Inflammatory macrophage (primary cell): ENCODE measurements around the gene SLC17A7.

Experiments used
- DNase-seq, 2 donors: peaks; one replicate each; pipeline ENCODE4 v3.0.0-alpha.2; 2020 to 2022

The SLC17A7 gene

DNA sequence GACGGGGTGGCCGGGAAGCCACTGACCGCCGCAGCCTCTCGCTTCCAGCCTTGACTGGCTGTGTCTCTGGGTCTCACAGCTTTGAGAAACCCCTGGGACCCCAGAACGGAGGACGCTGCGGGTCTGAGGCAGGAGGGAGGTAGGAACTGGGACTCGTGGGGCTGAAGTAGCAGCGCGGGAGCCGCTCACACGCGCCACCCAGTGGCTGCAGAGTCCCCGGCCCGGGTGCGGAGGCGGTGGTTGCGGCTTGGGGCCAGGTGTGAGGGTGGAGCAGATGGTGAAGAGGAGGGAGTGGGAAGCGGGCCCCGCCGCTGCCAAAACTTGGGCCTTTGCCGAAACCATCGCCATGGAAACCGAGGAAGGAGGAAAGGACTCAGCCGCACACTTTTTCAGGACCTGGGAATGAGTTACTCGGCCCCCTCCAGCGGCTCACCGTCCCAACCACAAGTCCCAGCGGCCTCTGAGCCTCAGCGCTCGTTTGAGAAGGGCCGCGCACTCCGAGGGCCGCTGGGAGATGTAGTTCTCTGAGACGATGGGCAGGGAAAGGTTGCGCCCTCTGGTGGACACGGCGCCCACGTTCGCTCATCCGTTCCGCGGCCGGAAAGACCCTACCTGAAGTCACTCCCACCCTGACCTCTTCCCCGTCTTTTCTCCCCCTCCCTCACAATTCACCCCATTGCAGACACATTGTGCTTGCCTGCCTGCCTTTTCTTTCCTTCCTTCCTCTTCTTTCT is 2.2 kb upstream of the SLC17A7 start:
- DNase-seq: peak; percentile 92 to 96

DNA sequence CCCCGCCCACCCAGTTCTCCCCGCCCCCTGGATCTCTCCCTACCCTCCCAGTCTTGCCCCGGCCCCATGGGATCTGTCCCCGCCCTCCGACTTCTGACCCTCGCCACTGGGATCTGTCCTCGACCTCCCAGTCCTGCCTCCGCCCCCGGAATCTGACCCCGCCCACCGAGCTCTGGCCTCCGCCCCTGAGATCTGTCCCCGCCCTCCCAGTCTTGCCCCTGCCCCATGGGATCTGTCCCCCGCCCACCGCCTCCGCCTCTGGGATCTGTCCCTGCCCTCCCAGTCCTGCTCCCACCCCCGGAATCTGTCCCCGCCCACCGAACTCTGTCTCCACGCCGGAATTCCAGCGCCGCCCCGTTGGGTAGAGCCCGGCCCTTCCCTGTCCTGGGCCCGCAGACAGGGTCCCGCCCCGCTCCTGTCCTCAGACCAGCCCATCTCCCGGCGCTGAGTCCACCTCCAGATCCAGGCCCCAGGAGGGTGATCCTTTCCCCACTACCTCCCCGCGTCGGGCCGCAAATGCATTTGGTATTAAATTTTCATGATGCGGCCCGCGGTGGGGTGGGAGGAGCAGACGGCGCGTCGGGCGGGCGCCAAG is 1.5 kb upstream of the SLC17A7 start:
- DNase-seq: peak; percentile 51 to 74

DNA sequence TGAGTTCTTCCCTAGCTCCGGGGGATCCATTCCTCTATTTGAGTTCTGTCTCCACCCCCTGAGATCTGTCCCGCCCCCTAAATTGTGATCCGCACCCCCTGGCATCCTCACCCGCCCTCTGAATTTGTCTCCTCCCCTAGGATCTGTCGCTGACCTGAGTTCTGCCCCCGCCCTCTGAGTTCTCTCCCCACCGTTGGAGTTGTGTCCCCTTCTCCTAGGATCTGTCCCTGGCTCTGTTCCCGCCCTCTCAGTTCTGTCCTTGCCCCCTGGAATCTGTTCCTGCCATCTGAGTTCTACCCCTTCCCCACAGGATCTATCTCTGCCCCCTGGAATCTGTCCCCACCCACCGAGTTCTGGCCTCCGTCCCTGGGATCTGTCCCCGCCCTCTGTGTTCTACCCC is 1.0 kb upstream of the SLC17A7 start:
- no peak for DNase-seq

DNA sequence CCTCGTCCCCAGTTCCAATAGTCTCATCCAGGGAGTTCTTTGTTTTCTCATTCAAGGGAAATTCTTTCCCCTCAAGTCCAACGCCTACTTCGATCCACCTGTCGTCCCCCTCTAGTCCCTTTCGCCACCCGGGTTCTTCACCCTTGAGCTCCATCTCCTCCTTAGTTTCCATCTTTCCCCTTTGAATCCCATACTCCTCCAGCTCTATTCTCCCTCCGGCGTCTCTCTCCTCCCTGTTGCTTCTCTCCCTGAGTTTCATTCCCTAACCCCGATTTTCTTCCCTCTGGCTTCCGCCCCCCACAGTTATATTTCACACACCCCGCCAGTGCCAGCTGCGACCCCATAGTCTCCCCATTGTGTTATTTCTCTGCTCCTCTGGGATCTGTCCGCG is 628 bp upstream of the SLC17A7 start:
- DNase-seq: no peak

DNA sequence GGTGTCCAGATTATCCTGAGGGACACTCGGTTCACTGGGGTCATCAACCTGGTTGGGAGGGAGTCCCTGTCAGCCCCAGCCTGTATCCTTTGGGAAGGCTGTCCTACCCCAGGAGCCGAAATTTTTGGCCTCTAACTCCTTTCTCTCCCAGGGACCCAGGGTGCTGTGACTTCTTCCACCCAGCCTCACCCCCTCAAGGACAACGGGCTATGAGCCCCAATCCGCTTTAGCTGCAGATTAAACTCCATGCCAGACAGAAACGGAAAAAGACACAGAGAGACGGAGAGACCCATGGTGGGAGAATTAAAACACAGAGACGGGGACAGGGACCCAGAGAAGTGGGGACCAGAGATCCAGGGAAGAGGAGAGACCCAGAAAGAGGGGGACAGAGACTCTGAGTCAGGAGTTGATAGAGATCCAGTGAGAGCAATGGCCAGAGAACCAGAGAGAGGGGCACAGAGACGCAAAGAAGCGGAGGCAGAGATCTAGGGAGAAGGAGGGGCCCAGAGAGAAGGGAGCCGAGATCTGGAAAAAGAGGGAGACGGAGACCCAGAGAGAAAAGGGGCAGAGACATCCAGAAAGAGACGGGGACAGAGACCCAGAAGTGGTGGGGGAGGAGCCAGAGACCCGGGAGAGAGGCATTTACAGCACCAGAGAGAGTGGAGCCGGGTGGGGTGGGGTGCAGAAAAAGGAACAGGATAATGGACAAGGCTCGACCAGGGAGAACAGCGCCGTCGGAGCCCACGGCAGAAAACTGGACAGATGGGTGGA is 703 bp downstream of the SLC17A7 start:
- no peak for DNase-seq

DNA sequence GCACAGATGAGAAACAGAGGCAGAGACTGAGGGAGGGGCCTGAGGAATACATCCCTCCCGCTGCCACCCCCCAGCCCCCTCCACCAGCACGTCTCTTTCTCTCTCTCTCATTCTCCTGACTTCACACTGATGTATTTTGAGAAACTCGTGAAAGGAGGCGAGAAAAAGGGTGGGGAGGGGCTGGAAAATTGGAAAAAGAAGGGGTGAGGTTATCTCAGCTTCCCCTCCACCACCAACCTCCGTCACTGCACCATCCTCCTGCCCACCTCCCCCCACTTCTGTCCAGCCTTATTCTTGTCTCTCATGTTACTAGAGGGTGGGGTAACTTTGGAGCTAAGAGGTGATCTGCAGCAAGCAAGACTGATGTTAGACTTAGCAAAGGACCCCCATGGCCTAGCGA is 1.5 kb downstream of the SLC17A7 start:
- DNase-seq: no peak

DNA sequence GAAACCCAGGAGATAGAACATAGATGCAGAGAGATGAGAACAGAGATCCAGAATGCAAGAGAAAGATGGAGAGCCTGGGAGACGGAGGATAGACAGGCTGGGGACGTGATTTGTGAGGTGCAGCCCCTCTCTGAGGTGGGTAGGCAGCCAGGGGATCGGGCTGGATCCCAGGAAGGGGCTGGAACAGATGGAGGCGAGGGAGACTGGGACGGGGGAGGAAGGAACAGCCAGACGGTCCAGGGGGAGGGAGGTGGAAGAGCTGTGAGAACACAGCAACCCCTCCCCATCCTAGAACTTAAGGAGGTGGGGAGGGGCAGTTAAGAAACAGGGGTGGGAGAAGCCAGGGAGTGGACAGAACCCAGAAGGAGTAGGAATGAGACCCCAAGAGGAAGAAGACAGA is 3.1 kb downstream of the SLC17A7 start:
- no peak for DNase-seq

DNA sequence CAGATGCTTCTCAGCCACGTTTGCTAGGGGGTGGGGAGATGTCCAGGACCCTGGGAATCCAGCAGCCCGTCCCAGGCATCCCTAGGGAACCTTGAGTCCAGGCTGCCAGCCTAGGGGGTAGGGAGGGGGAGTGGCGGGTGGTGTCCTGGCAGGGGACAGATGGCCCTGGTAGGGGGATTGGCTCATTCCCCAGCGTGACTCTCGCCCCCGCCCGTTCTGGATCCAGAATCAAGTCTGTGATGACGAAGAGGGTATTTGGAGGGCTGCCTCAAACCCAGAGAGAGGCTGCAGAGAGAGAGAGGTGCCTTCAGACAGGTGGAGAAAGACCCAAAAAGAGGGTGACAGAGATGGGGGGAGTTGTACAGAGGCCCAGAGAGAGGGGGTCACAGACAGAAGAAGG is 4.1 kb downstream of the SLC17A7 start:
- no peak for DNase-seq

DNA sequence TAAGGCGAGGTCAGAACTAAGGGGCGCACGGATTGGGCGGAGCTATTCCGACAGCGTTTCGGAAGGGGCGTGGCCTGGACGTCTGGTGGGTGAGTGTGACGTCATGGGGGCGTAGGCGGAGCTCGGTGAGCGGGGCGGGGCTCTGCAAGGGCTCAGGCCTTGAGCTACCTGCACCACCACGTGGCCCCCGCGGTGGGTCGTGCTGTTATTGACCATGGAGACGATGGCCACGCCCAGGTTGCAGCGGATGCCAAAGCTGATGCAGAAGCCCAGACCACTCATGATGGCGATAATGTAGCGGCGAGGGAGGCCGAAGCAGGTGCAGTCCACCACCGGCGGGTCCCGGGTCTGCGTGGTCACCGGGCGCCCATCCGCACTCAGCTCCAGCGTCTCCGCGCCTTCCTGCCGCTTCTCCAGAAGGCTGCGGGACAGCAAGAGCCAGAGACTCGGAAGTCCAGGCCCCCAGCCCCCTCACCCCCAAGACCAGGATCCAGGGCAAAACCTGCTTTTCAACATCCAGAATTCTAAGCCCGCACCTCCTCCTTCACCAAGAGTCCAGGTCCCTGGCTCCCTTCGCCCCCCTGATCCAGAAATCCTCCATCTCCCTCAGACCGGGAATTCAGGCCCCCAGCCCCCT is 4.8 kb downstream of the SLC17A7 start:
- no peak for DNase-seq

DNA sequence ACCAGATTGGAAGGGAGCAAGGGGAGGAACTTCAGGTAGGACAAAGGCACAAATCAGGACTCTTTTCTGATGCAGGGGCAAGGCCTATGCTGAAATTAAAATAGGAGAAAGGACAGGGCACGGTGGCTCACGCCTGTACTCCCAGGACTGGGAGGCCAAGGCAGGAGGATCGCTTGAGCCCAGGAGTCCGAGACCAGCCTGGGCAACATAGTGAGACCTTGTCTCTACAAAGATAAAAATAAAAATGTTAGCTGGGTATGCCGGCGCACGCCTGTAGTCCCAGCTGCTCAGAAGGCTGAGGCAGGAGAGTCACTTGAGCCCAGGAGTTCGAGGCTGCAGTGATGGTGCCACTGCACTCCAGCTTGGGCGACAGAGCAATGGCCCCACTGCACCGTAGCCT is 5.7 kb downstream of the SLC17A7 start:
- no peak for DNase-seq

DNA sequence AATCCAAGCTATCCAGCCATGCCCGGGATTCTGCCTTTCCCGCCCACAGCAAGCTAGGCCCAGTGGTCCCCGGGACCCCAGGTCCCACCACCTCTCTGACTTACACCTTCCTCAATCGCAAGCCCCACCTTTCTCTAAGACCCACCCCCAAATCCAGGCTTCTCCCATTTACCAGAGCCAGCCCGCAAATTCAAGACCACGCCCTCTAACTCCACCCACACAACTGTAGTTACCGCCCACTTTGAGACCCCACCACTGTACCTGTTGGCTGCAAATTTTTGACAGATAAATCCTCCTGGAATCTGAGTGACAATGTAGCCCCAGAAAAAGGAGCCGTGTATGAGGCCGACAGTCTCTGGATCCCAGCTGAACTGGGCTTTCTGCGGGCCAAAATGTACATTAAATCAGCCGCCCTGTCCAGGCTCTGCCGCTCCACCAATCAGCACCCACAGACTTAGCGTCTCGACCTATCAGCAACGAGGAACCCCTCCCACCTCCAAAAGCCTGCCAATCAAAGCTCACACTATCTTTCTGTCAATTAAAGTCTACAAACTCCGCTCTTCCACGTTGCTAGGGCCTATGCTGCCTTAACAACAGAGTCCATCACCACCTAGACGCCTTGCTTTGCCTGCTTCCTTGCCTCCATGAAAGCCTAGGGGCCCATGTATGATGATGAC is 6.3 kb downstream of the SLC17A7 start:
- no peak for DNase-seq

DNA sequence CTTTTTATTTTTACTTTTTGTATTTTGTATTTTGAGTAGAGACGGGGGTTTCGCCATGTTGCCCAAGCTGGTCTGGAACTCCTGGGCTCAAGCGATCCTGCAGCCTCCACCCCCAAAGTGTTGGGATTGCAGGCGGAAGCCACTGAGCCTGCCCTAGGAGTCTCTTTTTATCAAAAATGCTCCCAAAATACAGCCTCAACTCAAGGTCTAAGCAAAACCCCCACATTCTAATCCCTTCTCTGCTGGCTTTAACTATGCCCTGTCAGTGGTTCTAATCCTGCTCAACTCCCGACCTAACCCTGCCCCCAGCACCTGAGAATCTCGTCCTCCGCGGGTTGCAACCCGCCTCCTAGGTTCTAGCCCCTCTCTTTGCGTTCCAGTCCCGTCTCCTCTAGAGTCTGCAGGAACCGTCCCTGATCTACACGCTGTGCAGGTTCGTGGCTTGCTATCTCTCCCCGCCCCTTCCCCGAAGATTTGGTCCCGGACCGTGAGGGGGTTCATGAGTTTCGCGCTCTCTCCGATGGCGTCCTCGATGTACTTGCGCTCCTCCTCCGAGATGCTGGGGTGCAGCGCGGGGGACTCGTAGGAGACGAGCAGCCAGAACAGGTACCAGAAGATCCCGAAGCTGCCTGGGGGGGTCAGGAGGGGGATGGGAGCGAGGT is 8.0 kb downstream of the SLC17A7 start:
- DNase-seq: no peak

DNA sequence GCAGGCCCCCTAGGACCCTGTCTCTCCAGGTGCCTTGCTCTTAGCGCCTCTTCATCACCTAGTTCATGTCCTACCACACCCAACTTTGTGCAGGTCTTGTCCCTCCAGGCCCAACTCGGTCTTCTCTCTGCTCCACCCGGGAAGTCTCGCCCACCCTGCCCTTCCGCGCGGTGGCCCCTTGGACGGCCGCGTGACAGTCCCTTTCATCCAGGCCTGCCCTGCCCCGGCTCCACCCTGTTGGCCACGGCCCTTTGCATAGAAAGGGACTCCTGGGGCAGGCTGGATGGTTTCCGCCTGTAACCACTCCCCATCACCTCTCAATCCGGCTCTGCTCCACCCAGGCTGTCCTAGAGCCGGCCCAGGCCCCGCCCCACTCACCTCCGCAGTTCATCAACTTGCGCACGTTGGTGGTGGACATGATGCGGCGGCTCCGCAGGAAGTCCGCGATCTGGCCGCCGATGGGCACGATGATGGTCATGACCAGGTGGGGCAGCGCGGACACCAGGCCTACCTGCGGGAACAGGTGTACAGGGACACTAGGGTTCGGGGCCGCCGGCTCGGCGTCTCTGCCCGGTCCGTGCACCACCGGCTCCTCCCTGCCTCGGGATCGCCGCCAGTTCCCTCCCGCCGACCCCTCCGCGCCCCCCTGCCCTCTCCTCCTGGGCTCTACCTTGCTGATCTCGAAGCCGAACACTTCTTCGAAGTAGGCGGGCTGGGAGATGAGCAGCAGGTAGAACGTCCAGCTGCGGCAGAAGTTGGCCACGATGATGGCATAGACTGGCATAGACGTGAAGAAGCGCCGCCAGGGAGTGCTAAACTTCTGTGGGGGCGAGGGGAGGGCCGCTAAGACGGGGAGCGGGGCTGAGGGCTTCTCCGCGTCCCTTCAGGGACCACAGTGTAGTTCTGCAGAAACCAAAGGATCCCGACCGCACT is 8.9 kb downstream of the SLC17A7 start:
- no peak for DNase-seq

DNA sequence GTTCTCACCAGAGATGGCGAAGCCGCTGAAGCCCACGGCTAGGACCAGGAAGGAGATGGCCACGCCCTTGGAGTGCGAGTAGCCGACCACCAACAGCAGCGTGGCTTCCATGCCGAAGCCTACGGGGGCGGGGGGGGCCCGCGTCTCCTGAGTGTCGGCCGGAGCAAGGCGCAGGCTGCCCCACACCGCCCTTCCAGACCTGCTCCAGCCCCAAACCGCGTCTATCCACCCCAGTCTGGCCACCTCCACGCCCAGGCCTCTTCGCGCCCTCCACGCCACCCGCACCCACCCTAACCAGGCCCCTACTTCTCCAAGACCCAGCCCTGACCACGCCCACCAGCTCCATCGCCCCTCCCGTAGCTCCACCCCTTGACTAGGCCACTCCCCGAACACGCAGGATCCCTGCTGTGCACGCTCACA is 10.0 kb downstream of the SLC17A7 start:
- DNase-seq: no peak

DNA sequence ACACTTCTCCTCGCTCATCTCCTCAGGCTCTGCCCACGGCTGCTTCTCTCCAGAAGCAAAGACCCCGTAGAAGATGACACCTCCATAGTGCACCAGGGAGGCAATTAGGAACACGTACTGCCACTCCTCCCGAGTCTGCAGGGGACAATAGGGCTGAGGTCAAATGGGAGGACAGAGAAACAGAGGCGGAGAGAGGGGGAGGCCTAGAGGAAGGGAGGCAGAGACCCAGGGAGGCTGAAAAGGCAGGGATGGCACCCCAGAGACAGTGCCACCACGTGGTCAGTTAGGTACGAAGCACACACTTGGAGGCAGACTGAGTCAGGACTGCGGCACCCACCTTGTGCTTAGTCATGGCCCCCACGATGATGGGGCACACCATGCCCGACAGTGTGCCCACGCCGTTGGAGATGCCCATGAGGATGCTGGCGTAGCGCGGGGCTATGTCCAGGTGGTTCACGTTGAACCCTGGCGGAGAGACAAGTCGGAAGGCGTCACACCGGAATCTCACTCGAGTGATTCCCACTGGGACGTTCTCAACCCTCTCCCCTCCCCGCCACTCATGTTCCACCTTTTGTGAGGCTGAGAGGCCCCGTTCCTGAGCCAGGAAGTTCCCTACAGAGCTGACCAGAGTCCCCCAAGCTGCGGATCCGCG is 10.5 kb downstream of the SLC17A7 start:
- DNase-seq: peak; percentile 4 to 27

DNA sequence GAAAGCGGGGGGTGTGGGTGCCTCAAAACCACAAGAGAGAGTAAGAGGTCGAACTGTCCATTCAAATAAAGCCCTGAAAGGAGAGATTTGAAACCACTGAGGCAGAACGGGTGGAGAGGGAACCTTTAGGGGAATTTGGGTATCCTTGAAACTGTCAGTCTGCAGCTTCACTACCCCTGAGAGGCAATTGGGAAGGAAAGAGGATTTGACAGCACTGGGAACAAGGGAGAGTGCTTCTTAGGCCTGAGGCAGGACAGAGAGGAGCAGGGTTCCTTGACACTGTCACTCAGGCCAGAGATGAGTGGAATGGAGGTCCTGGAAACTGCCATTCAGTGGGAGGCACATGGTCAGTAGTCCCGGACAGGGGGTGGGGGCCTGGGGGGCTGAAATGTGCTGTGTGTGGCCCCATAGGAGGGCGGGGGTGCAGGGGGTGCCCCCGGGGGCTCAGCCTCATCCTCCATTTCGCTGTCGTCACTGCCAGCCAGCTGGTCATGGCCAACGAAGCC is 11.1 kb downstream of the SLC17A7 start:
- DNase-seq: no peak

DNA sequence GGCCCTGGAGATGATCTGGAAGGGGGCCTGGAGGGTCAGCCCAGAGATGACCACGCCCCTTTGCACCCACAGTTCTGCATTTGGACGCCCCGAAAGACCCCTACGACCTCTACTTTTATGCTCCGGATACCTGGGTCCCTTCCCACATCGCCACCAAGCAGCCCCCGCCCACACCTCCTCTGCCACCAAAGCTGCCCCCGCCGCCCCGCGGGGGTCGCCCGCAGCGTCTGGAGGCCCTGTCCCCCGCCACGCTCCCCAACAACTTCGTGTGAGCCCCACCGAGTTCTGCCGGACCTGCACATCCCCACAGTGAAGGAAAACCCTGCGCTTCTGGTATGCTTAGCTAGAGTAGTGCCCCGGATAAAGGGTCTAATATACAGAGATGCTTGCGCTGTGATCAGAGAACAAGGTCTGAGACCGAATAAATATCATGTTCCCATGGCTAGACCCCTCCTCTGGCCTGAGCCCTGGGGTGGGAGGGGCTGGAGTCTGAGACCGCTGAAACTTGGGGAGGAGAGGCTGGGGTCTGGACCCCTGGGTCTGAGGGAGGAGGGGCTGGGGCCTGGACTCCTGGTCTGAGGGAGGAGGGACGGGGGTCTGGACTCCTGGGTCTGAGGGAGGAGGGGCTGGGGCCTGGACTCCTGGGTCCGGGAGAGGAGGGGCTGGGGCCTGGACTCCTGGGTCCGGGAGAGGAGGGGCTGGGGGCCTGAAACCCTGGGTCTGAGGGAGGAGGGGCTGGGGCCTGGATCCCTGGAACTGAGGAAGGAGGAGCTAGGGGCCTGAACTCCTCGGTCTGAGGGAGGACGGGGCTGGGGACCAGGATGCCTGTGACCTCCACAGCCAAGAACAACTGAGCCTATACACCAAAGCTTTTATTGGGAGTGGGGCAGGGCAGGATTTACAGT is 12.5 kb downstream of the SLC17A7 start:
- DNase-seq: no peak

DNA sequence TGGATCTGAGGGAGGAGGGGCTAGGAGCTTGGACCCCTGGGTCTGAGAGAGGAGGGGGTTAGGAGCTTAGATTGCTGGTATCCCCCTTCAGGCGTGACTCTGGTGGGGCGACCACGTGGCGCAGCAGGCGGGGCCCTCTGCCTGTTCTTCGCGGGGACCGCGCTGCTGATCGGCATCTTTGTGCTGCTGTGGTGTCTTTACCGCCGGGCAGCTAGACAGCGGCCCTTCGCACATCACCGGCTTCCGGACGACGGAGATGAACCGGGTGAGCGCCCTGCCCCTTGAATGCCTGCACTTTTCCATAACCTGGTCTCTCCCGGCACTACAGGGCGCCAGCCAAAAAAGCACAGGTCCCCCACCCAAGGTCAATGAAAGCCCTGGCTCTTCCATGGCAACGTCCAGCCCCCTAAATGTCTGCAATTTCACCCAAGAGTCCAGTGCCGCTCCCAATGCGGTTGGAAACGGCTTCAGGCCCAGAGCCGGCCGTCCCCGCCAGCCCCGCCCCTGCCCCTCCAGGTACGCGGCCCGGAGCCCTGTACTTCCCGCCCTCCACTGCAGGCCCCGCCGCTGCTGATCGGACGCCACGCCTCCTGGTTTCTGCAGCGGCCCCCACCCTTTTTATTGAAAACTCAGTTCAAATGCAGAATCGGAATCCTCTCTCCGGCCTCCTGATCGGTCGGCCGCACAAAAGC is 13.3 kb downstream of the SLC17A7 start:
- no peak for DNase-seq

DNA sequence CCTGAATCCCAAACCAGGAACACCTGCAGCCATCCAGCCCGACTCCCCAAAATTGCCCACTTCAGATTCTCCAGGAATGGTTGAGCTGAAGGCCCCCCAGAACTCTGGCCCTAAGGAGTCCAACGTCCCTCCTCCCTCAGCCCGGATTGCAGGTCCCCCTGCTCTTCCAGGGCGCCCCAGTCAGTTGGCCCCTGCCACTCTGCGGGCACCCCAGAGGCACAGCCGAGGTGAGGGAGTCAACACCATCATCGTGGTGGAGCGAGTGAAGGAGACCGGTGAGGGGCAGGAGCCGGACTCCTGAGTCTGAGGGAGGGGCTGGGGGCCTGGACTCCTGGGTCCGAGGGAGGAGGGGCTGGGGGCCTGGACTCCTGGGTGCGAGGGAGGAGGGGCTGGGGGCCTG is 14.0 kb downstream of the SLC17A7 start:
- DNase-seq: no peak
